Left colon (tissue), 2 donors: ENCODE results near the gene FLRT1. TPM values are rescaled to one million over a fixed set of nuclear protein-coding genes. Genes with fewer than 3 reads are reported as not detected.

ENCODE experiments used
- ATAC-seq: fragments of 200-7000 bp; cut with Tn5 transposase; one replicate; pipeline ENCODE4 v1.9.1; 2020; ENCODE audit warnings: mild to moderate bottlenecking, moderate library complexity
- DNase-seq, 2 donors: peaks; one replicate each; pipeline ENCODE4 v3.0.0-alpha.2; 2020
- intact Hi-C, 2 donors: fragments of 100-400 bp; cut with DNase I in 1 of 2; cut with micrococcal nuclease in 1 of 2; formaldehyde crosslinking; loops; one replicate each; pipeline versions ENCODE4 v1.11.2 to v1.14.0; 2022; cut with DNase I, micrococcal nuclease
- total RNA-seq, 2 donors: library from RNA; stranded (reverse); fragmentation: NEBNext Ultra II Directional; extraction: Animal tissue kit (Norgen Biotek cat#: 25700); gene quantifications; one replicate each; pipeline ENCODE4 v1.2.1, GENCODE V29; 2021
- donor health status: DM: no; HTN: no; CAD: no.
- donor health status: DM: yes; HTN: yes; CAD: no.

FLRT1 gene
- total RNA-seq, 2 donors from 2014 or later: 1.2 TPM; not detected in 1

GRCh38 chr11:64072403-64072802 lies 36.7 kb downstream of the FLRT1 start:
- intact Hi-C loops: no loop called here
- no peak for DNase-seq
- no peak for ATAC-seq

- intact Hi-C loops: no loop called here
- ATAC-seq (no peak), DNase-seq (no peak)
Measured at GRCh38 chr11:64072871-64073270, 37.1 kb downstream of the FLRT1 start.

DNA sequence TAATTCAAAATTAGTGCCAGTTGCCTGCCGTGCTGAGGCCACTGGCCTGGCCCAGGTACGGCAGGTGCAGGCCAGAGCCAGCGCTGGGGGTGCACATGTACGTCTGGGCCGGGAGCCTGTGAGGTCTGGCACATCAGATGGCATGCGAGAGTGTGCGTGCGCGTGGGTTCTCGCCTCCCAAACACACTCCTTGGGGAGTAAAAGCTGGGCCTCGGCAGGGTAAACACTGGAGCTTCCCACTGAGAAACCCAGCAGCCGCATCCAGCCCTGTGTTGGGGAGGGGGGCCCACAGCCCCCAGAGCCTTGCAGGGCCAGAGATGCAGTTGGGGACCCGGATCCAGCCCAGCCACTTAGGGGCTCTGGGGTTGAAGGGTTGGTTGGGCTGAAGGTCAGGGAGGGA lies 37.8 kb downstream of the FLRT1 start:
- ATAC-seq: no peak

GRCh38 chr11:64074239-64074638 lies 38.5 kb downstream of the FLRT1 start:
- intact Hi-C loops: no loop called here
- DNase-seq (no peak), ATAC-seq (peak; percentile 81)

More for the DNA sequence above, 37.8 kb downstream of the FLRT1 start:
- DNase-seq: no peak
- intact Hi-C loops: no loop called here

- ATAC-seq (no peak), DNase-seq (no peak)
- intact Hi-C loops: no loop called here
Measured at GRCh38 chr11:64076758-64077157, 41.0 kb downstream of the FLRT1 start.

DNA sequence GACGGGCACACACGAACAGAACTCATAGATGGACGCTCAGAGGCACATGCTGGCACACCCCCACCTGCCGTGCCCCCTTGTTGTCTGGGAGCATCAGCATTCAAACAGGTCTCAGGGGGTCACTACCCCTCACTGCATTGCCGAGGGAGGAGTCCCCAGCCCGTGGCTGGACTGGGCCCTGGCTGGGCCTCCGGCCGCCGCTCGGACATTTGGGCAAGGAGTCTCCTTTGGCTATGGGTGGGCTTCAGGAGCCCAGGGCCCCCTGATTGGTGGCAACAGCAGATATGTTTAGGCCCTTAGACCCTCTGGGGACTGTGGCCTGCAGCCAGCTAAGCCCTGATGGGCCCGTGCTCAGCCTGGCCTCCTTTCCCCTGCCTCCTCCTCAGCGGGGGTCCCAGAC lies 41.9 kb downstream of the FLRT1 start:
- ATAC-seq: no peak
- intact Hi-C loops: no loop called here
- no peak for DNase-seq

- ATAC-seq (no peak), DNase-seq (no peak)
- intact Hi-C loops: no loop called here
Measured at GRCh38 chr11:64078284-64078683, 42.6 kb downstream of the FLRT1 start.

GRCh38 chr11:64078905-64079304 lies 43.2 kb downstream of the FLRT1 start:
- intact Hi-C loops: no loop called here
- DNase-seq (no peak), ATAC-seq (no peak)

DNA sequence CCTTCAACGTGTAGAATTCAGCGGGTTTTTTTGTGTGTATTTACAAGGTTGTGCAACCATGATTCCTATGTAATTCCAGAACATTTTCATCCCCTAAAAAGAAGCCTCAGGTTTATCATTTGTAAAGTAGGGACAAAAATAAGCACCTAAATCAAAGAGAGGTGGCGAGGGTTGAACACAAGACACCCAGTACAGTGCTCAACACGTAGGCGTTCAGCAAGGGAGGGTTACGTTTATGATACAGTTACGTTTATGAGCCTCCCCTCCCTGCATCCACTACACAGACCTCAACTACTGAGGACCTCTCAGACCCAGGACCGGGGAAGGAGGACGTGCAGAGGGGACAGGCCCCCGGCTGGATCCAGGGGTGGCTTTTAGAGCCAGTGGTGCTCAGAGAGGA lies 44.7 kb downstream of the FLRT1 start:
- no peak for DNase-seq
- no peak for ATAC-seq
- intact Hi-C loops: no loop called here

- intact Hi-C loops: no loop called here
- no peak for ATAC-seq
- DNase-seq: no peak
Measured at GRCh38 chr11:64081745-64082442, 46.2 kb downstream of the FLRT1 start.

- ATAC-seq: no peak
- DNase-seq: no peak
- intact Hi-C loops: no loop called here
Measured at GRCh38 chr11:64083398-64084080, 47.8 kb downstream of the FLRT1 start.

DNA sequence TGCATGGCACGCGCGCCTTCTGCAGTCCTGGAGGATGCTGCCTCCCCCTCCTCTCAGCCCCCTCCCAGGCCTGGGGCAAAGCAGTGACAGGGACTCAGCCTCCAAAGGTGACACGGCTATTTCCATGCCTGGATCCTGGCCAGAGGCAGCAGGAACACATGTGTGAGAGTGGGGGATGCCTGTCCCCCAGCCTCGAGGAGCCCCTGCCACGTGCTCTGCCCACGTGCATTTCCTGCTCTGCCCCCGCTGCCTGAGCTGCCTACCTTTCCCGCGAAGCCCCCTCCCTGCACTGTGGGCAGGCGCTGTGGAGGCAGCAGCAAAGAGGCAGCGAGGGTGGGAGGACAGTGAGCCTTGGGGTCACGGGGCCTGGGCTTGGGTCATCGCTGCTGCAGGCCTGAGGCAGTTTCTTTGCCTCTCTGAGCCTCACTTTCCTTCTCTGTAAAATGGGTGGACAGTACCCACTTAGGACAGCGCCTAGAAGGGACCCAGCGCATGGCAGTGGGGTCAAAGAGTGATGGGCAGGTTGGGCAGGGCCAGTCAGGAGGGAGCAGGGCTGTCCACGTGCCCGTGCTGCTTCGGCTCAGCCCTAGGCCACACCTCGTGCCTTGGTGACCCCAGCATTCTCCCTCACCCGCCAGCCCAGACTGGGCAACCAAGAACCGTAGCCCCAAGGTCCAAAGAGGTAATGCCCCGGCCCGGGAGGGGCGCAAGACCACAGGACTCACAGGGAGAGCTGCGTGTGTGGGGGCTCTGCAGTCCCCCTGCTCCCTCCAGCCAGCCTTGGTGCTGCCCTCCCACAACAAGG lies 48.6 kb downstream of the FLRT1 start:
- DNase-seq (no peak), ATAC-seq (no peak)
- intact Hi-C loops: no loop called here

GRCh38 chr11:64084951-64085710 lies 49.4 kb downstream of the FLRT1 start:
- intact Hi-C loops: no loop called here
- DNase-seq: peak; percentile 38 to 51
- ATAC-seq: peak; percentile 80

Other genes starting within 250 kb of the FLRT1 start
- 1 to 10 TPM; 6.4 to 7.1 TPM for gene SPINDOC, start 222.5 kb upstream of the FLRT1 start, total RNA-seq
- 100 to 1,000 TPM in 1 of 2 donors, 10 to 100 TPM in 1; 91.8 to 100 TPM for gene MARK2, start 196.8 kb upstream of the FLRT1 start, total RNA-seq
- 1 to 10 TPM; 2.1 to 2.5 TPM for gene RCOR2, start 118.8 kb upstream of the FLRT1 start, total RNA-seq
- gene NAA40, start 96.9 kb upstream of the FLRT1 start, total RNA-seq: 10 to 100 TPM; 24.6 to 34.2 TPM
- 100 to 1,000 TPM; 663 to 843 TPM for gene COX8A, start 61.3 kb upstream of the FLRT1 start, total RNA-seq
- 10 to 100 TPM; 67.7 to 79.7 TPM for gene OTUB1, start 49.5 kb upstream of the FLRT1 start, total RNA-seq
- 10 to 100 TPM; 31.6 to 47.0 TPM for gene MACROD1, start 130.2 kb downstream of the FLRT1 start, total RNA-seq
- gene STIP1, start 150.2 kb downstream of the FLRT1 start, total RNA-seq: 10 to 100 TPM; 61.2 to 75.1 TPM
- 10 to 100 TPM; 16.1 to 21.7 TPM for gene FERMT3, start 170.8 kb downstream of the FLRT1 start, total RNA-seq
- gene TRPT1, start 190.3 kb downstream of the FLRT1 start, total RNA-seq: 10 to 100 TPM; 58.5 to 74.6 TPM
- 100 to 1,000 TPM; 116 to 154 TPM for gene NUDT22, start 190.3 kb downstream of the FLRT1 start, total RNA-seq
- gene DNAJC4, start 194.6 kb downstream of the FLRT1 start, total RNA-seq: 10 to 100 TPM; 54.8 to 60.6 TPM
- 10 to 100 TPM; 40.8 to 68.8 TPM for gene VEGFB, start 198.7 kb downstream of the FLRT1 start, total RNA-seq
- 100 to 1,000 TPM in 1 of 2 donors, 10 to 100 TPM in 1; 78.5 to 104 TPM for gene FKBP2, start 205.2 kb downstream of the FLRT1 start, total RNA-seq
- gene PPP1R14B, start 211.0 kb downstream of the FLRT1 start, total RNA-seq: 100 to 1,000 TPM in 1 of 2 donors, 10 to 100 TPM in 1; 96.2 to 147 TPM
- 10 to 100 TPM; 69.9 to 92.2 TPM for gene PLCB3, start 215.6 kb downstream of the FLRT1 start, total RNA-seq
- 10 to 100 TPM; 83.9 to 90.0 TPM for gene BAD, start 248.7 kb downstream of the FLRT1 start, total RNA-seq
- 10 to 100 TPM; 31.2 to 37.3 TPM for gene GPR137, start 249.9 kb downstream of the FLRT1 start, total RNA-seq